GM12891 (cell line): Measurements from ENCODE around the gene VENTX.

Source experiments
- POLR2A ChIP-seq: IDR thresholded peaks from 2 replicates; pipeline ENCODE4 v1.6.1; 2011; ENCODE audit warnings: low read depth, low read length, control low read depth
- POLR2AphosphoS5 ChIP-seq: IDR thresholded peaks from 2 replicates; pipeline ENCODE4 v1.6.1; 2011; ENCODE audit warnings: low read depth, low read length, control low read depth

GRCh38 chr10:133285217-133285616, 47.6 kb downstream of the VENTX start:
- TF ChIP-seq POLR2A (no peak), POLR2AphosphoS5 (no peak)
